KOPT-K1 (cell line): ENCODE measurements around the gene FBXW10.
"Not testable (repeated sequence)": the region's sequence is repeated elsewhere in the genome, so short reads cannot be mapped to it uniquely, and the experiment has no call there.

Experiments
- H3K27ac ChIP-seq: fragments of 200-600 bp; sonication (generic); 2 replicates; pipeline ENCODE4 v1.5.1; 2016; ENCODE audit warnings: antibody characterized with exemption, mild to moderate bottlenecking, low read depth, low read length; ENCODE audit not compliant: poor library complexity, severe bottlenecking
- H3K36me3 ChIP-seq: fragments of 200-600 bp; sonication (generic); 2 replicates; pipeline ENCODE4 v1.5.1; 2017; ENCODE audit warnings: antibody characterized with exemption, mild to moderate bottlenecking, low read length, moderate library complexity; ENCODE audit not compliant: insufficient read depth
- H3K9me3 ChIP-seq: fragments of 200-600 bp; sonication (generic); 2 replicates; pipeline ENCODE4 v1.5.1; 2017; ENCODE audit warnings: antibody characterized with exemption, low read length, mild to moderate bottlenecking; ENCODE audit not compliant: insufficient read depth, poor library complexity, severe bottlenecking

Gene FBXW10

GRCh38 chr17:18739616-18740391, 4.0 kb upstream of the FBXW10 start:
- not testable (repeated sequence) for H3K9me3 ChIP-seq, H3K36me3 ChIP-seq, H3K27ac ChIP-seq

DNA sequence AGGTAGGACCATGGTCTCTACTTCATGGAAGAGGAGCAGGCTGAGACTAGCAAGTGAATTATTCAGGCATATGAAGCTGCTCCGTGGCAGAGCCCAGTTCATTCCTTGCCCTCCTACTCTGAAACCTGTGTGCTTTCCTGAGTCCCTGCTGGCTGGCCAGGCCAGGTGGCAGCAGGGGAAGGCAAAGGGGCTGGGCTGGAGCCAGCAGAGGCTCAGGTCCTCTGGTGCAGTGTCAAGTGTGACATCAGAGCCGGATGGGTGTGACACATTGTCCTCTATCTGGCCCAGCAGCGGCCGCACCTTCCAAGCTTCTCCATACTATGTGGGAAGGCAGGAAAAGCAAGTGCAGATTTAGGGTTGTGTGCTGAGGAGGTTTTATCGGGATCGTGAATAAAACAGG, 2.6 kb upstream of the FBXW10 start:
- H3K27ac ChIP-seq, H3K36me3 ChIP-seq, H3K9me3 ChIP-seq: not testable (repeated sequence)

DNA sequence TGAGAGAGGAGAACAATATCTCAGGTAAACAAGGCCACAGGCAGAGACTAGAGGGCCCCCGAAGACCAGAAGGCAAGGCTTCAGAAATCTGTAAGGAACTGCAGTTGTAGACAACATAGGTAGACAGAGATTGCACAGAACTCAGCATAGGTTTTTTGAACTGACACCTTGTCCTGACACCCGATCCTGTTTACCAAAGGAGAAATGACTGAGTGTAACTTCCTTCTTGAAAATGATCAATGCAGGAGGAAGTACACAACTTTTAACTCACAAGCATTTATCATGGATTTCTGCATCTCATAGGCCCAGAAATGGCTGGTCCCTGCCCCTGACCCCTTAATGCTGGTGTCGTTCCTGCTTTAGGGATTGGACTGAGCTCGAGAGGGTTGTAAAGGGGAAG, 872 bp downstream of the FBXW10 start:
- H3K9me3 ChIP-seq, H3K36me3 ChIP-seq, H3K27ac ChIP-seq: not testable (repeated sequence)

DNA sequence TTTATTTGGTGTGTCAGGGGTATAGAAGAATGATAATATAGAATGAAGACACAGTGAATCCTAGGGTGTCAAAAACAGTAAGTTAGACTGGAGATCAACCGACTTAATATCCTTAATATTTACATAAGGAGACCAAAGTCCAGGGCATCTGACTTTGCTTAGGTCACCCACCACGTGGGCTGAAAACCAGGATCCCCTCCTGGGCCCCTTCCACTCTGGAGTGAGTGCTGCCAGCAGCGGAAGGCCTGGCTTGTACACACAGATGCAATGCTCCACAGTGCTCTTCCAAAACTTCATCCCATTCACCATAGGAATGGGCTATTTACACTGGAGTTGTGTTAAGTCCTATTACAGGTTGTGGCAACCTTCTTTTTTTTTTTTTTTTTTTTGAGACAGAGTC, 2.7 kb downstream of the FBXW10 start:
- H3K9me3 ChIP-seq, H3K27ac ChIP-seq, H3K36me3 ChIP-seq: not testable (repeated sequence)

DNA sequence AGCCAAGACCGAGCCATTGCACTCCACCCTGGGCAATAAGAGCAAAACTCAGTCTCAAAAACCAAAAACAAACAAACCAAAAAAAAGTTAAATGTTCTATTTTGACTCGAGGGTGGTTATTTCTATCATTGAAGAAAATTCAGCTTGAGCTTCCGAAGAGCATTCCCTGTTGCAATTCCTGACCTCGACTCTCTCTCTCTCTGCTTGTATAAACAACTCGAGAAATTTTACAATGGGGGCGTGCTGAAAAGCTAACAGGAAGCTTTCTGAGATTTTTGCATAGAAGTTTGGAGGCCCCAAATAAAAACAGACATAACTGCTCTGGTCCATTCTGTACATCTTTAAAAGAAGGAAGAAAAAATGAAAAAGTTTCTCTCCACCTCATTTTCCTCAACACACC, 3.6 kb downstream of the FBXW10 start:
- H3K36me3 ChIP-seq, H3K9me3 ChIP-seq, H3K27ac ChIP-seq: not testable (repeated sequence)

DNA sequence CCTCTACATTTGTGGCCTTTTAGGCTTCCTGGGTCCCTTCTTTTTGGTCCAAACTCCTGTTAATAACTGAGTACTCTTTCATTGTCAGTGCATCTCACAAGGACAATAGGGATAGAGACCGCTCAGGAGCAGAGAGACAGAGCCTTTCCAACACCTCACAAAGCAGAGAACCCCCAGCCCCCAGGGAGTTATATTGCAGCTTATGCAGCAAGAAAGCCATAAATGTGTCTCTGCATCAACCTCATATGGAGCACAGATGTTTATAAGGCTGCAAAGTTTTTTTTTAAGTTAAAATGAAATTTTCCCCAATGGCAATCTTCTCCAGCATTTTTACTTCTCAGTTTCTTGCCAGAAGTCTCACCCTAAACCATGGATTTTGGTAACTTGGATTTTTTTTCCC, 6.4 kb downstream of the FBXW10 start:
- H3K36me3 ChIP-seq, H3K9me3 ChIP-seq, H3K27ac ChIP-seq: not testable (repeated sequence)

DNA sequence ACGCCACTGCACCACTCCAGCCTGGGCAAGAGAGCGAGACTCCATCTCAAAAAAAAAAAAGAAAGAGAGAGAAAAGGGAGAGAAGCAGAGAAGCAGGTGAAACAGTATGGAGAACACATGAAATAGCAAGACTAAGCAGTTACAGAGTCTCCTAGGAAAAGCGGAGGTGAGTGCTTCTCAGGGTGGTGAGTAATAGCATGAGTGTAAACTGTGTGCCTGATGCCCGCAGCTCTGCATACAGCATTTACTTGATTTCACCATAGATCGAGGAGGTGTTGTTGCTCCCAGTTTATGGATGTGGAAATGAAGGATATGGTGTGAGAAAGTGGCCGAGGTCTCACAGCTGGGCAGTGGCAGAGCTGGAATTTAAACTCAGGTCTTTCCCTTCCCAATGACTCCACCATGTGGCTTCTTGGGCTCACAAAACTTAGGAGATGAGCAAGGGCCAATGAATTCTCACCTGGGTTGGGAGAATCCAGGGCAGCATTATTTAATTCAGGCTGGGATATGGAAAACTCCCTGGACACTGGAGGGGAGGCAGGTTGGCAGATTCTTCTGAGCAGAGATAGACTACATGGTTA, 10.1 kb downstream of the FBXW10 start:
- H3K9me3 ChIP-seq, H3K36me3 ChIP-seq, H3K27ac ChIP-seq: not testable (repeated sequence)

DNA sequence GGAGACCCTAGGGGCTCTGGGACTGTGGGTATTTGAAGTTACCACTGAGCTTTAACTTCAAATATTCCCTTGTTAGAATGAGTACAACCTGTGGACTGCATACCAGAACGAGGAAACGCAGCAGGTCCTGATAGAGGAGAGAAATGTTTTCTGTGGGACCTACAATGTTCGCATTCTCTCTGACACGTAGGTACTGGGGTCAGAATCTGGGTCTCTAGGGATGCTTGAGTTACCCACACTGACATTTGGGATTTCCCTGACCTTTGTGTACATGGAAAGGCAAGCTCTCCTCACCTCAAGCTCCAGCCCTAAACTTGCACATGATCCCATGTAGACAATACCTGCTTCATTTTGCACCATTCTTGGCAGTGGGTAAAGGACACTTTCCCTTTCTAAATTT, 12.1 kb downstream of the FBXW10 start:
- H3K36me3 ChIP-seq, H3K27ac ChIP-seq, H3K9me3 ChIP-seq: not testable (repeated sequence)

GRCh38 chr17:18757368-18758044, 13.7 kb downstream of the FBXW10 start:
- not testable (repeated sequence) for H3K27ac ChIP-seq, H3K36me3 ChIP-seq, H3K9me3 ChIP-seq

DNA sequence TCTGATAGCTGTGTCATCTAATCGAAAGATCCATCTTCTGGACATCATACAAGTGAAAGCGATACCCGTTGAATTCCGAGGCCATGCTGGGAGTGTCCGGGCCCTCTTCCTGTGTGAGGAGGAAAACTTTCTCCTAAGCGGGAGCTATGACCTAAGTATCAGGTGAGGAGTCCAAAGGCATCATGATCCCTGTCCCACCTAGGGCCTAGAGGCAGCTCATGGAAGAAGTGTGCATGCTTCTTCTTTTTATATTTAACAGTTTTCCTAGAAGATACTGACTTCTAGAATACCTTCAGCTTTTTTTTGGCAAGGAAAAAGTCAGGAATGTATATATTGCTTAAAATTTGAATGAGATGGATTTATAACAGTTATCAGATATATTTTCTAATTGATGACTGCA, 14.5 kb downstream of the FBXW10 start:
- not testable (repeated sequence) for H3K36me3 ChIP-seq, H3K9me3 ChIP-seq, H3K27ac ChIP-seq

- not testable (repeated sequence) for H3K27ac ChIP-seq, H3K36me3 ChIP-seq
Measured at GRCh38 chr17:18760221-18760620, 16.4 kb downstream of the FBXW10 start.

DNA sequence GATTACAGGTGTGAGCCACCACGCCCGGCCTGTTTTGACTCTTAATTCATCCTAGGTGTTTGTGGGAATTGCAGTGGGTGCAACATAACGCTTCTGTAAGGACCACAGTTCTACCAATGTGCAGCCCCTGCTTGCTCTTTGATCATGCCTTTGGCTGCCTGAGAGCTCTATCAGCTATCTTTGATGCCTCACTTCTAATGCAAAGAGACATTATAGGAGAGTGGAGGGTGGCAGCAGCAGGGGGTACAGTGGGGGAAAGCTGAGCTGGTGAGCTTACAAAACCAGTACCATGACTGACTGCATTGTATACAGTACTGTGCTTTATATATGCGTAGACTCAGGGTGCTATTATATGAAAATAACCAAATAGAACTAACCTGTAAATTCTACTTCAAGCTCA, 26.7 kb downstream of the FBXW10 start:
- H3K9me3 ChIP-seq, H3K36me3 ChIP-seq: not testable (repeated sequence)

More at GRCh38 chr17:18760221-18760620, 16.4 kb downstream of the FBXW10 start:
- not testable (repeated sequence) for H3K9me3 ChIP-seq

GRCh38 chr17:18771066-18771465, 27.2 kb downstream of the FBXW10 start:
- not testable (repeated sequence) for H3K36me3 ChIP-seq, H3K27ac ChIP-seq, H3K9me3 ChIP-seq

More for the DNA sequence above, 26.7 kb downstream of the FBXW10 start:
- not testable (repeated sequence) for H3K27ac ChIP-seq

DNA sequence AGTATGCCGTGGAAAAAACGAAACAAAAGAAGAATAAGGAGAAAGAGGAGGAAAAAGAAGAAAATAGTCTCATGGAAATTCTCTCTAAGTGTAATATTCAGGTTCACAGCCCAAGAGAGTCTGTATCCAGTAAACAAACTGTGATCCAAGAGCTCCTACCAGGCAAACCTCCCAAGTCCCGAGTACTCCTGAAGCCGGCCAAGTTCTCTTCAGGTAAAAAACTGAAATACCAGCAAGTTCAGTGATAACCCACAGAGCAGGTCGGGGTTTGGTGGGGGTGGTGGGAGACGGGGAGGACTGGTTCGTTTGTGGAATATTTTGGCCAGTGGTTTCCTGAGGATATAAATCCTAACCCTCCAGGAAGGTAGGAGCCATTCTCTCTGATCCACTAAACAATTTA, 28.6 kb downstream of the FBXW10 start:
- no peak overlapping the region for H3K27ac ChIP-seq
- H3K9me3 ChIP-seq: no peaks in the 10 kb centered on the region
- no peaks in the 10 kb centered on the region for H3K36me3 ChIP-seq

GRCh38 chr17:18780991-18781718, 37.3 kb downstream of the FBXW10 start, which contains the start of gene TVP23B:
TVP23B (plus strand) TSS chr17:18781183; CDS start chr17:18781294, 111 bp downstream.
- H3K27ac ChIP-seq: peak within 1 kb of the TSS; percentile 56
- H3K9me3 ChIP-seq, H3K36me3 ChIP-seq: not testable (repeated sequence)
